Peyer's patch (tissue), 4 donors: ENCODE data around the gene RPS21. TPM values are rescaled to one million over a fixed set of nuclear protein-coding genes. Genes with fewer than 3 reads are reported as not detected.
A peak's percentile ranks its signal among the peaks of the same experiment; 100 is the strongest.

ENCODE experiments used
- DNase-seq, 3 donors: peaks; one replicate each; pipeline ENCODE4 v3.0.0-alpha.2; 2017 to 2019
- H3K27ac ChIP-seq, 4 donors: fragments of 200-600 bp; sonication (generic); one replicate each; pipeline ENCODE4 v1.5.1; 2016 to 2019
- H3K27me3 ChIP-seq, 2 donors: fragments of 200-600 bp; sonication (generic); one replicate each; pipeline ENCODE4 v1.5.1; 2019
- H3K36me3 ChIP-seq, 3 donors: fragments of 200-600 bp; sonication (generic); one replicate each; pipeline ENCODE4 v1.5.1; 2016 to 2019
- H3K4me1 ChIP-seq, 4 donors: fragments of 200-600 bp; sonication (generic); one replicate each; pipeline ENCODE4 v1.5.1; 2016 to 2019
- H3K4me3 ChIP-seq, 4 donors: fragments of 200-600 bp; sonication (generic); 1 replicate in 3 of 4; 2 replicates in 1 of 4; pipeline ENCODE4 v1.5.1; 2016 to 2019; ENCODE audit warnings: mild to moderate bottlenecking in 1 of 4
- H3K9me3 ChIP-seq, 4 donors: fragments of 200-600 bp; sonication (generic); one replicate each; pipeline ENCODE4 v1.5.1; 2016 to 2019; ENCODE audit warnings: mild to moderate bottlenecking in 1 of 4
- CTCF ChIP-seq, 6 experiments: fragments of 450-650 bp in 4 of 6; fragments of 200-600 bp in 2 of 6; sonication (generic) in 1 of 6; IDR thresholded peaks; one replicate each; pipeline ENCODE4 v1.5.1; 2017 to 2019; ENCODE audit warnings: antibody characterized with exemption in 6 of 6, mild to moderate bottlenecking in 3 of 6, moderate library complexity in 1 of 6
- POLR2A ChIP-seq, 2 donors: fragments of 450-650 bp; IDR thresholded peaks; one replicate each; pipeline ENCODE4 v1.5.1; 2017; ENCODE audit warnings: antibody characterized with exemption in 2 of 2, mild to moderate bottlenecking in 2 of 2, moderate library complexity in 2 of 2
- total RNA-seq, 4 donors: library from RNA; depleted of rRNA; stranded (reverse); fragments of >200 nt; gene quantifications; one replicate each; pipeline ENCODE4 v1.1.0, GENCODE V29; 2016

The RPS21 gene
- total RNA-seq, 4 donors from 2014 or later = 507 to 769 (median 622) TPM

GRCh38 chr20:62428396-62429295, 41.7 kb downstream of the RPS21 start:
- H3K9me3 ChIP-seq = no peaks in the 10 kb centered on the region
- H3K27ac ChIP-seq = peak overlapping the region in 2 of 4 donors; percentile 65 to 78
- DNase-seq = no peak
- H3K4me3 ChIP-seq = no peak overlapping the region
- TF ChIP-seq CTCF (IDR thresholded peaks at IDR 0.05) (no peak), POLR2A (IDR thresholded peaks at IDR 0.05) (no peak)
- H3K36me3 ChIP-seq = no peaks in the 10 kb centered on the region
- H3K27me3 ChIP-seq = no peaks in the 10 kb centered on the region
- peaks cover 0 to 43% (median 3%) of the 10 kb centered on the region in 4 donors for H3K4me1 ChIP-seq

DNA sequence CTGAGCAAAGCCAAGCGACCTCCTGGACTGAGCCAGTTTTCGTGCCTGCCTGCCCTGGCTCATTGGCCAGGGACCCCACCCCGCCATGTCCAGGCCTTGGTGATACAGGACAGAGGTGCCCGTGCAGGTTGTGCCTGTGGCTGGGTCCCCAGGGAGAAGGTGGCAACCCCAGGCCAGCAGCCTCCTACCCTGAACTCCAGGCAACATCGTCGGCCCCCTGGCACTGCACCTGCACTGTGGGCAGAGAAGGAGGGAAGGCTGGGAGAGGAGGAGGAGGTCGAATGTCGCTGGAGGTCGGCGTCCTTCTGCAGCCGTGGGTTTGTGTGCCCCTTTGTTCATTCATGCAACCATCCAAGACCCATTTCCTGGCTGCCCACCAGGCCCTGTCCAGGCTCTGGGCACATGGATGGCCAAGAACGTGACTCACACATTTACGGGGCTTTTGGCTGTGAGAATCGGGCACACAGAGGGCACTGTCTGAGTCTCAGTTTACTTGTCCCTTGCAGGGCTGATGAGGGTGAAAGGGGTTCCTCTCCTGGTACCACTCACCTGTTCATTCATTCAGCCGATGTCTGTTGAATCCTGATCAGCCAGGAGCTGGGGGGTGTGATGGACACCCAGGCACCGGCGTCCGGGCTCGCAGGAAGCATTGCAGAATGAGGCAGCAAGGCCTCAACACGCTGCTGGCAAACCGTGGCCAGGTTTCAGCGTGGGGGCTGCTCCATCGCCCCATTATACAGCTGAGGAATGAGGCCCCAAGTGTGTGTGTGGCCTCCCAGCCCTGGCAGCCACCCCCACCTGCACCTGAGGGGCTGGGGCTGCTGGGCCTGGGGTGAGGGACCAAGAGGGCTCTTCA, 42.8 kb downstream of the RPS21 start:
- no peaks in the 10 kb centered on the region for H3K9me3 ChIP-seq
- no peak for DNase-seq
- peaks cover 0 to 52% (median 3%) of the 10 kb centered on the region in 4 donors for H3K4me1 ChIP-seq
- no peak overlapping the region for H3K27ac ChIP-seq
- no peaks in the 10 kb centered on the region for H3K36me3 ChIP-seq
- TF ChIP-seq POLR2A (IDR thresholded peaks at IDR 0.05) (no peak), CTCF (IDR thresholded peaks at IDR 0.05) (no peak)
- no peaks in the 10 kb centered on the region for H3K27me3 ChIP-seq
- H3K4me3 ChIP-seq = no peak overlapping the region

DNA sequence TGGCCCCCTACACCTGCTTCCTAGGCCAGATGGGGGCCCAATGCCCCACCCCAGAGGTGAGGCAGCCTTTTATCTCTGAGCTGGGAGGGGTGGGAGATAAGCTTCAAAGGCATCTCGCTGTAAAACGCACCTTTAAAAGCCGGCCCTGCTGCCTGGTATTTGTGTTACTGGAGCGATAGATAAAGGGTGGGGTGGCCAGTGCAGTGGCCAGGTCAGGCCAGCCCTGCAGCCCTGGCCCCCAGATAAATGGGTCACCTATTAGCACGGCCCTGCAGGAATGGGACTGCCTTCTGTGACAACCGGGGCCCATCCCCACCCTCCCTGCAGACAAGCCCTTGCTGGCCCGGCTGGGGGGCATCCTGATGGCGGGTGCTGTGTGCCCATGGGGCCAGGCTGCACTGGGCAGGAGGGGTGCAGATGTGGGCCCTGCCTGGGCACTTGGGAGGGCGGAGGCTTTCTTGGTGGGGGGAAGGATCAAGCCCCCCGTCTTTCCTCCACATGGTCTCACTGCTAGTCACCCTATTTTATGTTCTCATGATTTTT, 43.5 kb downstream of the RPS21 start:
- no peak for DNase-seq
- Histone ChIP-seq H3K36me3 (no peaks in the 10 kb centered on the region), H3K4me1 (peaks cover 0 to 52% (median 3%) of the 10 kb centered on the region in 4 donors), H3K4me3 (no peak overlapping the region), H3K27ac (no peak overlapping the region), H3K27me3 (no peaks in the 10 kb centered on the region), H3K9me3 (no peaks in the 10 kb centered on the region)
- TF ChIP-seq CTCF (IDR thresholded peaks at IDR 0.05) = no peak
- no peak for TF ChIP-seq POLR2A (IDR thresholded peaks at IDR 0.05)

DNA sequence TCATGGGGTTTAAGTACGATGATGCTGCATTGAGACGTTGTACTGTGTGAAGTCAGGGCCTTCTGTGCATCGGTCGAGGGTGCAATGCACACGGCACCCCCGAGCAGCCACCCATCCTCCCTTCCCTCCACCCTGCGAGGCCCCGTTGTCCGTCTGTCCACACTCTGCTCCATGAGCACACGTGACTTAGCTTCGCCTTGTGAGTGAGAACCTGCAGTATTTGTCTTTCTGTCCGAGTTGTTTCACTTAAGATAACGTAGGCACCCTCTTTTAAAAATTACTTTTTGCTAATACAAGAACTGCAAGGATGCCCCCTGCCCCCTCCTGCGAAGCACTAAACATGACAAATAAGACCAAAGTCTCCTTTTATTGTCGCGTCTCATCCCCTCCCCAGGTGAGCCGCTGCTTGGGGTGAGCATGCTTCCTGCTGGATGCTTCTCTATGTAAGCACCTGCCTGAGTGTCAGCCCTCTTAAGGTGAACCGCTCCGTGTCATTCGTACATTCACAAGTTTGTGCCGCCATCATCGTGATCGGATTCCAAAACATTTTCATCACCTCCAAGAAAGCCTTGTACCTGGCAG, 44.1 kb downstream of the RPS21 start:
- no peaks in the 10 kb centered on the region for H3K27me3 ChIP-seq
- H3K4me1 ChIP-seq = peaks cover 0 to 52% (median 3%) of the 10 kb centered on the region in 4 donors
- H3K27ac ChIP-seq = no peak overlapping the region
- H3K4me3 ChIP-seq = no peak overlapping the region
- no peaks in the 10 kb centered on the region for H3K9me3 ChIP-seq
- peak in 1 of 3 donors; percentile 60 for DNase-seq
- TF ChIP-seq POLR2A (IDR thresholded peaks at IDR 0.05) = no peak
- no peak for TF ChIP-seq CTCF (IDR thresholded peaks at IDR 0.05)
- H3K36me3 ChIP-seq = no peaks in the 10 kb centered on the region
